Measurements from ENCODE around the gene CXCR5.

DNA sequence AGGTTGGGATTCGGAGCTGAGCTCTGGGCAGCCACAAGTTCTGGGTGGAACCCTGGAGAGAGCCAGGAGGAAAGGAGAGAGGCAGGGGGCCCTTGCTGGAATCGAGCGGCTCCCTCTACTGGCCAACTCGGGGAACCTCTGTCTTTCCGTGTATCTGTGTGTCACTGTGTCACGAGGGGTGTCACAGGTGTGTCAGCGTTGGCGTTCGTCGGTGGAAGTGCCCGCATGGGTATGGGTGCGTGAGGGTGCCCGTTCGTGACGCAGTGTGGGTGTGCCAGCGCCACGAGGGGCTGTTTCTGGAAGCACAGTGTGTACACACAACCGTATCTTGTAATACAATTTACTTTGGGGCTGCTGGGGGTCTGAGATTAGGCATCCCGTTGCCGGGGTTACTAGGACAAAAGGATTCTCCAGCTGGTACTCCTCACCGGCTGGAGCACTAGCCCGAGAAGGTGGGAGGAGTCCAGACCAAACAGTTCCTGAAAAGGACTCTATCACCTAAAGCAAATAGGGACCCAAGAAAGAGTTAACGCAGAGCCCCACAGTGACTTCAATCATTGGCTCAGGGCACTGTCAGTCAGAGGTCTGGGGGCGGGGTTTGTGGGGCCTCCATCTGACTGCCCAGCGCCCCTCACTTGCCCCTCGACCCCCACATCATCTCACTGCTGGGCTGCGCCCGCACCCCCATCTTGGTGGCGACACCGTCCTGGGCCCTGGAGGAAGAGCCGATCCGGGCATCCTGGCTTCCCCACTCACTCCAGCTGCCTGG, 44.6 kb downstream of the CXCR5 start:
- TF ChIP-seq IKZF2 (IDR thresholded peaks at IDR 0.05) (peak; percentile 61 to 75), POLR2AphosphoS5 (IDR thresholded peaks at IDR 0.05; ENCODE audit: low read length) (no peak), TAF1 (IDR thresholded peaks at IDR 0.05; ENCODE audit: borderline replicate concordance, low read depth, low read length) (no peak)
- TF ChIP-seq, protein P1, sequence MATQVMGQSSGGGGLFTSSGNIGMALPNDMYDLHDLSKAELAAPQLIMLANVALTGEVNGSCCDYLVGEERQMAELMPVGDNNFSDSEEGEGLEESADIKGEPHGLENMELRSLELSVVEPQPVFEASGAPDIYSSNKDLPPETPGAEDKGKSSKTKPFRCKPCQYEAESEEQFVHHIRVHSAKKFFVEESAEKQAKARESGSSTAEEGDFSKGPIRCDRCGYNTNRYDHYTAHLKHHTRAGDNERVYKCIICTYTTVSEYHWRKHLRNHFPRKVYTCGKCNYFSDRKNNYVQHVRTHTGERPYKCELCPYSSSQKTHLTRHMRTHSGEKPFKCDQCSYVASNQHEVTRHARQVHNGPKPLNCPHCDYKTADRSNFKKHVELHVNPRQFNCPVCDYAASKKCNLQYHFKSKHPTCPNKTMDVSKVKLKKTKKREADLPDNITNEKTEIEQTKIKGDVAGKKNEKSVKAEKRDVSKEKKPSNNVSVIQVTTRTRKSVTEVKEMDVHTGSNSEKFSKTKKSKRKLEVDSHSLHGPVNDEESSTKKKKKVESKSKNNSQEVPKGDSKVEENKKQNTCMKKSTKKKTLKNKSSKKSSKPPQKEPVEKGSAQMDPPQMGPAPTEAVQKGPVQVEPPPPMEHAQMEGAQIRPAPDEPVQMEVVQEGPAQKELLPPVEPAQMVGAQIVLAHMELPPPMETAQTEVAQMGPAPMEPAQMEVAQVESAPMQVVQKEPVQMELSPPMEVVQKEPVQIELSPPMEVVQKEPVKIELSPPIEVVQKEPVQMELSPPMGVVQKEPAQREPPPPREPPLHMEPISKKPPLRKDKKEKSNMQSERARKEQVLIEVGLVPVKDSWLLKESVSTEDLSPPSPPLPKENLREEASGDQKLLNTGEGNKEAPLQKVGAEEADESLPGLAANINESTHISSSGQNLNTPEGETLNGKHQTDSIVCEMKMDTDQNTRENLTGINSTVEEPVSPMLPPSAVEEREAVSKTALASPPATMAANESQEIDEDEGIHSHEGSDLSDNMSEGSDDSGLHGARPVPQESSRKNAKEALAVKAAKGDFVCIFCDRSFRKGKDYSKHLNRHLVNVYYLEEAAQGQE (IDR thresholded peaks at IDR 0.05; ENCODE audit: low read depth, low read length) = no peak
- TF ChIP-seq, protein P2, sequence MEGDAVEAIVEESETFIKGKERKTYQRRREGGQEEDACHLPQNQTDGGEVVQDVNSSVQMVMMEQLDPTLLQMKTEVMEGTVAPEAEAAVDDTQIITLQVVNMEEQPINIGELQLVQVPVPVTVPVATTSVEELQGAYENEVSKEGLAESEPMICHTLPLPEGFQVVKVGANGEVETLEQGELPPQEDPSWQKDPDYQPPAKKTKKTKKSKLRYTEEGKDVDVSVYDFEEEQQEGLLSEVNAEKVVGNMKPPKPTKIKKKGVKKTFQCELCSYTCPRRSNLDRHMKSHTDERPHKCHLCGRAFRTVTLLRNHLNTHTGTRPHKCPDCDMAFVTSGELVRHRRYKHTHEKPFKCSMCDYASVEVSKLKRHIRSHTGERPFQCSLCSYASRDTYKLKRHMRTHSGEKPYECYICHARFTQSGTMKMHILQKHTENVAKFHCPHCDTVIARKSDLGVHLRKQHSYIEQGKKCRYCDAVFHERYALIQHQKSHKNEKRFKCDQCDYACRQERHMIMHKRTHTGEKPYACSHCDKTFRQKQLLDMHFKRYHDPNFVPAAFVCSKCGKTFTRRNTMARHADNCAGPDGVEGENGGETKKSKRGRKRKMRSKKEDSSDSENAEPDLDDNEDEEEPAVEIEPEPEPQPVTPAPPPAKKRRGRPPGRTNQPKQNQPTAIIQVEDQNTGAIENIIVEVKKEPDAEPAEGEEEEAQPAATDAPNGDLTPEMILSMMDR (IDR thresholded peaks at IDR 0.05 in 2 of 3, conservative IDR thresholded peaks at IDR 0.05 in 1 of 3; ENCODE audit: control insufficient read depth in 2 of 3, extremely low read depth in 1 of 3, insufficient read depth in 1 of 3, low read depth in 3 of 3, low read length in 3 of 3) = peak; percentile 93 to 97 (median 96)
- TF ChIP-seq, protein P3, sequence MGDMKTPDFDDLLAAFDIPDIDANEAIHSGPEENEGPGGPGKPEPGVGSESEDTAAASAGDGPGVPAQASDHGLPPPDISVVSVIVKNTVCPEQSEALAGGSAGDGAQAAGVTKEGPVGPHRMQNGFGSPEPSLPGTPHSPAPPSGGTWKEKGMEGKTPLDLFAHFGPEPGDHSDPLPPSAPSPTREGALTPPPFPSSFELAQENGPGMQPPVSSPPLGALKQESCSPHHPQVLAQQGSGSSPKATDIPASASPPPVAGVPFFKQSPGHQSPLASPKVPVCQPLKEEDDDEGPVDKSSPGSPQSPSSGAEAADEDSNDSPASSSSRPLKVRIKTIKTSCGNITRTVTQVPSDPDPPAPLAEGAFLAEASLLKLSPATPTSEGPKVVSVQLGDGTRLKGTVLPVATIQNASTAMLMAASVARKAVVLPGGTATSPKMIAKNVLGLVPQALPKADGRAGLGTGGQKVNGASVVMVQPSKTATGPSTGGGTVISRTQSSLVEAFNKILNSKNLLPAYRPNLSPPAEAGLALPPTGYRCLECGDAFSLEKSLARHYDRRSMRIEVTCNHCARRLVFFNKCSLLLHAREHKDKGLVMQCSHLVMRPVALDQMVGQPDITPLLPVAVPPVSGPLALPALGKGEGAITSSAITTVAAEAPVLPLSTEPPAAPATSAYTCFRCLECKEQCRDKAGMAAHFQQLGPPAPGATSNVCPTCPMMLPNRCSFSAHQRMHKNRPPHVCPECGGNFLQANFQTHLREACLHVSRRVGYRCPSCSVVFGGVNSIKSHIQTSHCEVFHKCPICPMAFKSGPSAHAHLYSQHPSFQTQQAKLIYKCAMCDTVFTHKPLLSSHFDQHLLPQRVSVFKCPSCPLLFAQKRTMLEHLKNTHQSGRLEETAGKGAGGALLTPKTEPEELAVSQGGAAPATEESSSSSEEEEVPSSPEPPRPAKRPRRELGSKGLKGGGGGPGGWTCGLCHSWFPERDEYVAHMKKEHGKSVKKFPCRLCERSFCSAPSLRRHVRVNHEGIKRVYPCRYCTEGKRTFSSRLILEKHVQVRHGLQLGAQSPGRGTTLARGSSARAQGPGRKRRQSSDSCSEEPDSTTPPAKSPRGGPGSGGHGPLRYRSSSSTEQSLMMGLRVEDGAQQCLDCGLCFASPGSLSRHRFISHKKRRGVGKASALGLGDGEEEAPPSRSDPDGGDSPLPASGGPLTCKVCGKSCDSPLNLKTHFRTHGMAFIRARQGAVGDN (IDR thresholded peaks at IDR 0.05) = peak; percentile 62
